Measurements from ENCODE around the gene KASH5.

The KASH5 gene

GRCh38 chr19:49390131-49390928, 2.3 kb downstream of the KASH5 start:
- TF ChIP-seq, protein P1, sequence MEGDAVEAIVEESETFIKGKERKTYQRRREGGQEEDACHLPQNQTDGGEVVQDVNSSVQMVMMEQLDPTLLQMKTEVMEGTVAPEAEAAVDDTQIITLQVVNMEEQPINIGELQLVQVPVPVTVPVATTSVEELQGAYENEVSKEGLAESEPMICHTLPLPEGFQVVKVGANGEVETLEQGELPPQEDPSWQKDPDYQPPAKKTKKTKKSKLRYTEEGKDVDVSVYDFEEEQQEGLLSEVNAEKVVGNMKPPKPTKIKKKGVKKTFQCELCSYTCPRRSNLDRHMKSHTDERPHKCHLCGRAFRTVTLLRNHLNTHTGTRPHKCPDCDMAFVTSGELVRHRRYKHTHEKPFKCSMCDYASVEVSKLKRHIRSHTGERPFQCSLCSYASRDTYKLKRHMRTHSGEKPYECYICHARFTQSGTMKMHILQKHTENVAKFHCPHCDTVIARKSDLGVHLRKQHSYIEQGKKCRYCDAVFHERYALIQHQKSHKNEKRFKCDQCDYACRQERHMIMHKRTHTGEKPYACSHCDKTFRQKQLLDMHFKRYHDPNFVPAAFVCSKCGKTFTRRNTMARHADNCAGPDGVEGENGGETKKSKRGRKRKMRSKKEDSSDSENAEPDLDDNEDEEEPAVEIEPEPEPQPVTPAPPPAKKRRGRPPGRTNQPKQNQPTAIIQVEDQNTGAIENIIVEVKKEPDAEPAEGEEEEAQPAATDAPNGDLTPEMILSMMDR (IDR thresholded peaks at IDR 0.05; ENCODE audit: low read length), result no peak
- TF ChIP-seq EZH2 (IDR thresholded peaks at IDR 0.05; ENCODE audit: borderline replicate concordance, low read length), result no peak
- Histone ChIP-seq H3K9me2 (ENCODE audit: low read depth, low read length) (no peaks in the 10 kb centered on the region), H3K4me1 (ENCODE audit: insufficient read depth, low read length, severe bottlenecking) (peaks cover 51% of the 10 kb centered on the region), H3K27ac (ENCODE audit: low read depth, low read length, poor library complexity, severe bottlenecking) (peak overlapping the region; percentile 96), H3F3A (ENCODE audit: insufficient read depth, low read length) (peaks cover 3% of the 10 kb centered on the region), H3K9me3 (ENCODE audit: low read length) (no peaks in the 10 kb centered on the region), H3K36me3 (ENCODE audit: insufficient read depth, low read length) (no peaks in the 10 kb centered on the region), H3K79me2 (ENCODE audit: insufficient read depth, low read length) (no peaks in the 10 kb centered on the region), H3K9ac (ENCODE audit: low read length) (peak overlapping the region; percentile 55), H2AFZ (ENCODE audit: low read length) (no peak overlapping the region), H3K4me2 (ENCODE audit: low read length) (peak overlapping the region; percentile 74), H3K4me3 (ENCODE audit: low read depth, low read length, poor library complexity, severe bottlenecking) (peak overlapping the region; percentile 39), H4K20me1 (ENCODE audit: insufficient read depth, low read length) (no peaks in the 10 kb centered on the region), H3K27me3 (ENCODE audit: insufficient read depth, low read length) (no peaks in the 10 kb centered on the region)

- Histone ChIP-seq H3K9me3 (ENCODE audit: low read length) (no peaks in the 10 kb centered on the region), H3K4me1 (ENCODE audit: insufficient read depth, low read length, severe bottlenecking) (peaks cover 51% of the 10 kb centered on the region), H3F3A (ENCODE audit: insufficient read depth, low read length) (peaks cover 3% of the 10 kb centered on the region), H3K27ac (ENCODE audit: low read depth, low read length, poor library complexity, severe bottlenecking) (peak overlapping the region; percentile 96), H2AFZ (ENCODE audit: low read length) (no peak overlapping the region), H3K4me2 (ENCODE audit: low read length) (peak overlapping the region; percentile 74), H3K79me2 (ENCODE audit: insufficient read depth, low read length) (no peaks in the 10 kb centered on the region), H3K36me3 (ENCODE audit: insufficient read depth, low read length) (no peaks in the 10 kb centered on the region), H4K20me1 (ENCODE audit: insufficient read depth, low read length) (no peaks in the 10 kb centered on the region), H3K4me3 (ENCODE audit: low read depth, low read length, poor library complexity, severe bottlenecking) (peak overlapping the region; percentile 39), H3K9me2 (ENCODE audit: low read depth, low read length) (no peaks in the 10 kb centered on the region), H3K27me3 (ENCODE audit: insufficient read depth, low read length) (no peaks in the 10 kb centered on the region), H3K9ac (ENCODE audit: low read length) (peak overlapping the region; percentile 55)
- TF ChIP-seq EZH2 (IDR thresholded peaks at IDR 0.05; ENCODE audit: borderline replicate concordance, low read length), result no peak
- TF ChIP-seq, protein P1 (IDR thresholded peaks at IDR 0.05; ENCODE audit: low read length), result no peak
Observed at GRCh38 chr19:49390929-49391359, 2.9 kb downstream of the KASH5 start.

DNA sequence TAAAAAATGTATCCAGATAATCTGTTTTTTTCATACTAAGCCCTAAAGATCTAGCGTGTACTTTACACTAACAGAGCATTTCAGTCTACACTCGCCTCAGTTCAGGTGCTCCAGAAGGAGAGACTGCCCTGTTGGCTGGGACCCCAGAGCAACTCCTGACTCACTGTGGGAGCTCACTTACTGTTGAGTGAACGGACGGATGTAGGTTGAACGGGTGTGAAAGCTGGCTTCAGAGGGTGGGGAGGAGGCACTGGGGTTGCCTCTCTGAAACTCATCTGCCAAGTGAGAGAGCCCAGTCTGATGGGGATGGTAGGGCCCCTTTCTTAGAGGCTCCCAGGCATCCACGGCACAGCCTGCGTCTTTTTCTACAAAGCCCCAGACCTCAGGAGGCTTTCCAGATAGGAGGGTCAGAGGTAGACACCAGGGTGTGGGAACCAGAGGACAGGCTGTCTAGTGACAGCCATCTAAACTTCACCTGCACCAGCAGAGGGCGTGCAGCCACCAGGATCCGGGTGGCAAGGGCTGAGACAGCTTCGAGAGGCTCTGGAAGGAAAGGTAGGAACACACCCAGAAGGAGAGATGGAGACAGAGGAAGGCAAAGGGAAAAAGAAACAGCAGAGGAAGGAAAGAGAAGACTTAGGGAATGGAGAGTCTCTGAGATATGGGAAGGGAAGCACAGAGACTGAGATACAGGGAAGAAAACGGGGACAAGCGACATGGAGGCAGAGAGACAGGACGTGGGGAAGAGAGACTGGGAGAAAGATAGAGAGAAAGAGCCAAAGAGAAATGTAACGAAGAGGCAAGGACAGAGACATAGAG, 3.7 kb downstream of the KASH5 start:
- peaks cover 3% of the 10 kb centered on the region for H3F3A ChIP-seq (ENCODE audit: insufficient read depth, low read length)
- H3K4me2 ChIP-seq (ENCODE audit: low read length), result peak overlapping the region; percentile 41
- H3K27me3 ChIP-seq (ENCODE audit: insufficient read depth, low read length), result no peaks in the 10 kb centered on the region
- H4K20me1 ChIP-seq (ENCODE audit: insufficient read depth, low read length), result no peaks in the 10 kb centered on the region
- H3K27ac ChIP-seq (ENCODE audit: low read depth, low read length, poor library complexity, severe bottlenecking), result peak overlapping the region; percentile 96
- H3K36me3 ChIP-seq (ENCODE audit: insufficient read depth, low read length), result no peaks in the 10 kb centered on the region
- TF ChIP-seq EZH2 (IDR thresholded peaks at IDR 0.05; ENCODE audit: borderline replicate concordance, low read length), result no peak
- TF ChIP-seq, protein P1 (IDR thresholded peaks at IDR 0.05; ENCODE audit: low read length), result peak; percentile 97
- no peaks in the 10 kb centered on the region for H3K9me2 ChIP-seq (ENCODE audit: low read depth, low read length)
- H3K9ac ChIP-seq (ENCODE audit: low read length), result peak overlapping the region; percentile 44; the same call in 1 of the 2 replicates
- no peak overlapping the region for H3K4me3 ChIP-seq (ENCODE audit: low read depth, low read length, poor library complexity, severe bottlenecking)
- H3K4me1 ChIP-seq (ENCODE audit: insufficient read depth, low read length, severe bottlenecking), result peaks cover 51% of the 10 kb centered on the region
- H2AFZ ChIP-seq (ENCODE audit: low read length), result no peak overlapping the region
- H3K9me3 ChIP-seq (ENCODE audit: low read length), result no peaks in the 10 kb centered on the region
- H3K79me2 ChIP-seq (ENCODE audit: insufficient read depth, low read length), result no peaks in the 10 kb centered on the region
